ENCODE measurements around the gene TRIM45. TPM values are rescaled to one million over a fixed set of nuclear protein-coding genes. Genes with fewer than 3 reads are reported as not detected.

Gene TRIM45
- polyA plus RNA-seq, 1 of the 3 experiments (the other 2 are of a cell fraction), result 7.4 TPM

- H4K20me1 ChIP-seq (ENCODE audit: insufficient read depth), result no peaks in the 10 kb centered on the region
- TF ChIP-seq SMC3 (IDR thresholded peaks at IDR 0.05; ENCODE audit: low read depth, low read length), result no peak
- TF ChIP-seq MEF2A (IDR thresholded peaks at IDR 0.05; ENCODE audit: borderline replicate concordance, low read depth), result no peak
- TF ChIP-seq USF1 (IDR thresholded peaks at IDR 0.05; ENCODE audit: borderline replicate concordance, low read depth), result no peak
- no peak for TF ChIP-seq IRF3 (IDR thresholded peaks at IDR 0.05; ENCODE audit: low read depth, low read length)
- no peak for TF ChIP-seq SIN3A (IDR thresholded peaks at IDR 0.05; ENCODE audit: borderline replicate concordance, low read depth, low read length)
- TF ChIP-seq MAX (IDR thresholded peaks at IDR 0.05; ENCODE audit: low read depth), result no peak
- no peaks in the 10 kb centered on the region for H3K9me2 ChIP-seq
- no peaks in the 10 kb centered on the region for H3F3A ChIP-seq (replicated peaks; ENCODE audit: insufficient read depth)
- no peak for DNase-seq
- no peaks in the 10 kb centered on the region for H3K9me3 ChIP-seq
- peaks cover 0 to 32% of the 10 kb centered on the region in 2 experiments for H3K36me3 ChIP-seq (replicated peaks in 1 of 2; ENCODE audit: control insufficient read depth in 1 of 2, insufficient read depth in 2 of 2, low read length in 1 of 2)
- H3K79me2 ChIP-seq (ENCODE audit: insufficient read depth), result no peaks in the 10 kb centered on the region
- H2AFZ ChIP-seq (ENCODE audit: low read depth), result no peak overlapping the region
- no peak overlapping the region for H3K27ac ChIP-seq (ENCODE audit: low read depth in 2 of 2, low read length in 1 of 2)
- ChIA-PET POLR2A (no interaction called here), CTCF (interaction anchor here (1.6 to 1.7 kb wide), 2 partner anchors 9 to 16 kb away, joined by 4 to 9 read pairs; no protein-coding TSS in a partner anchor)
- H3K27me3 ChIP-seq (ENCODE audit: insufficient read depth), result no peaks in the 10 kb centered on the region
- no peak overlapping the region for H3K9ac ChIP-seq
- WGBS (ENCODE audit: low lambda C conversion rate), result 95% methylated on average over 9 of the region's 11 CpGs
- H3K4me3 ChIP-seq (ENCODE audit: low read depth in 2 of 2, low read length in 1 of 2), result no peak overlapping the region
- H3K4me1 ChIP-seq (ENCODE audit: control insufficient read depth in 1 of 2, insufficient read depth in 2 of 2, low read depth in 1 of 2, low read length in 1 of 2), result no peaks in the 10 kb centered on the region; a peak in 1 of 4 replicates
- no peak overlapping the region for H3K4me2 ChIP-seq
Measured at GRCh38 chr1:117113199-117113598, 8.3 kb downstream of the TRIM45 start.

GRCh38 chr1:117112047-117112717 lies 9.4 kb downstream of the TRIM45 start:
- Histone ChIP-seq H3K4me2 (no peak overlapping the region), H3K79me2 (ENCODE audit: insufficient read depth) (no peaks in the 10 kb centered on the region), H3K4me1 (ENCODE audit: control insufficient read depth in 1 of 2, insufficient read depth in 2 of 2, low read depth in 1 of 2, low read length in 1 of 2) (no peaks in the 10 kb centered on the region; a peak in 1 of 4 replicates), H2AFZ (ENCODE audit: low read depth) (no peak overlapping the region), H3K27ac (ENCODE audit: low read depth in 2 of 2, low read length in 1 of 2) (no peak overlapping the region), H3K9me3 (no peaks in the 10 kb centered on the region), H3K36me3 (replicated peaks in 1 of 2; ENCODE audit: control insufficient read depth in 1 of 2, insufficient read depth in 2 of 2, low read length in 1 of 2) (peaks cover 0 to 32% of the 10 kb centered on the region in 2 experiments), H3K4me3 (ENCODE audit: low read depth in 2 of 2, low read length in 1 of 2) (no peak overlapping the region), H4K20me1 (ENCODE audit: insufficient read depth) (no peaks in the 10 kb centered on the region), H3F3A (replicated peaks; ENCODE audit: insufficient read depth) (no peaks in the 10 kb centered on the region), H3K27me3 (ENCODE audit: insufficient read depth) (no peaks in the 10 kb centered on the region), H3K9ac (no peak overlapping the region), H3K9me2 (no peaks in the 10 kb centered on the region)
- ChIA-PET POLR2A (no interaction called here), CTCF (no interaction called here)
- no peak for DNase-seq
- TF ChIP-seq SMC3 (IDR thresholded peaks at IDR 0.05; ENCODE audit: low read depth, low read length) (no peak), SIN3A (IDR thresholded peaks at IDR 0.05; ENCODE audit: borderline replicate concordance, low read depth, low read length) (no peak), RAD21 (IDR thresholded peaks at IDR 0.05; ENCODE audit: low read length) (no peak), ZBTB33 (IDR thresholded peaks at IDR 0.05; ENCODE audit: borderline replicate concordance, low read depth) (no peak)
- 92% methylated on average over 7 of the region's 7 CpGs for WGBS (ENCODE audit: low lambda C conversion rate)

All from SK-N-SH (cell line).